Measurements from ENCODE around the gene TRIM72.

DNA sequence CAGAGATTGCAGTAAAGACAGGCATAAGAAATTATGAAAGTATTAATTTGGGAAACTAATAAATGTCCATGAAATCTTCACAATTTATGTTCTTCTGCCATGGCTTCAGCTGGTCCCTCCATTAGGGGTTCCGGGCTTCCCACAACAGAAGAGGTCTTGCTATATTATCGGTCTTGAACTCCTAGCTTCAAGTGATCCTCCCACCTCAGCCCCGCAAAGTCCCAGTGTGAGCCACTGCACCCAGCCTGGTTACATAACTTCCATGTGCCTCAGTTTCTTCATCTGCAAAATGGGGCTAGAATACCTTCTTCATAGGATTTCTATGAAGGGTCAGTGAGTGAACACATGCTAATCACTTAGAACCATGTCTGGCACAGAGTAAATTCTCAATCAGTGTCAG lies 32.4 kb downstream of the TRIM72 start:
- TF ChIP-seq POLR2A (IDR thresholded peaks at IDR 0.05; ENCODE audit: extremely low read depth, insufficient read length), result no peak
- TF ChIP-seq, protein P1, sequence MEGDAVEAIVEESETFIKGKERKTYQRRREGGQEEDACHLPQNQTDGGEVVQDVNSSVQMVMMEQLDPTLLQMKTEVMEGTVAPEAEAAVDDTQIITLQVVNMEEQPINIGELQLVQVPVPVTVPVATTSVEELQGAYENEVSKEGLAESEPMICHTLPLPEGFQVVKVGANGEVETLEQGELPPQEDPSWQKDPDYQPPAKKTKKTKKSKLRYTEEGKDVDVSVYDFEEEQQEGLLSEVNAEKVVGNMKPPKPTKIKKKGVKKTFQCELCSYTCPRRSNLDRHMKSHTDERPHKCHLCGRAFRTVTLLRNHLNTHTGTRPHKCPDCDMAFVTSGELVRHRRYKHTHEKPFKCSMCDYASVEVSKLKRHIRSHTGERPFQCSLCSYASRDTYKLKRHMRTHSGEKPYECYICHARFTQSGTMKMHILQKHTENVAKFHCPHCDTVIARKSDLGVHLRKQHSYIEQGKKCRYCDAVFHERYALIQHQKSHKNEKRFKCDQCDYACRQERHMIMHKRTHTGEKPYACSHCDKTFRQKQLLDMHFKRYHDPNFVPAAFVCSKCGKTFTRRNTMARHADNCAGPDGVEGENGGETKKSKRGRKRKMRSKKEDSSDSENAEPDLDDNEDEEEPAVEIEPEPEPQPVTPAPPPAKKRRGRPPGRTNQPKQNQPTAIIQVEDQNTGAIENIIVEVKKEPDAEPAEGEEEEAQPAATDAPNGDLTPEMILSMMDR (IDR thresholded peaks at IDR 0.05; ENCODE audit: low read depth, low read length), result no peak

Data from NB4 (cell line).